ENCODE measurements around the gene PEAK1. TPM values are rescaled to one million over a fixed set of nuclear protein-coding genes. Genes with fewer than 3 reads are reported as not detected.

Gene PEAK1
- total RNA-seq, 4 donors from 2014 or later, result 78.3 to 112 (median 95.2) TPM

- Histone ChIP-seq H3K36me3 (no peaks in the 10 kb centered on the region), H3K27ac (no peak overlapping the region), H3K27me3 (no peaks in the 10 kb centered on the region), H3K4me3 (no peak overlapping the region), H3K4me1 (peaks cover 0 to 75% (median 39%) of the 10 kb centered on the region in 4 donors), H3K9me3 (no peaks in the 10 kb centered on the region)
- TF ChIP-seq, protein P1, sequence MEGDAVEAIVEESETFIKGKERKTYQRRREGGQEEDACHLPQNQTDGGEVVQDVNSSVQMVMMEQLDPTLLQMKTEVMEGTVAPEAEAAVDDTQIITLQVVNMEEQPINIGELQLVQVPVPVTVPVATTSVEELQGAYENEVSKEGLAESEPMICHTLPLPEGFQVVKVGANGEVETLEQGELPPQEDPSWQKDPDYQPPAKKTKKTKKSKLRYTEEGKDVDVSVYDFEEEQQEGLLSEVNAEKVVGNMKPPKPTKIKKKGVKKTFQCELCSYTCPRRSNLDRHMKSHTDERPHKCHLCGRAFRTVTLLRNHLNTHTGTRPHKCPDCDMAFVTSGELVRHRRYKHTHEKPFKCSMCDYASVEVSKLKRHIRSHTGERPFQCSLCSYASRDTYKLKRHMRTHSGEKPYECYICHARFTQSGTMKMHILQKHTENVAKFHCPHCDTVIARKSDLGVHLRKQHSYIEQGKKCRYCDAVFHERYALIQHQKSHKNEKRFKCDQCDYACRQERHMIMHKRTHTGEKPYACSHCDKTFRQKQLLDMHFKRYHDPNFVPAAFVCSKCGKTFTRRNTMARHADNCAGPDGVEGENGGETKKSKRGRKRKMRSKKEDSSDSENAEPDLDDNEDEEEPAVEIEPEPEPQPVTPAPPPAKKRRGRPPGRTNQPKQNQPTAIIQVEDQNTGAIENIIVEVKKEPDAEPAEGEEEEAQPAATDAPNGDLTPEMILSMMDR (IDR thresholded peaks at IDR 0.05), result no peak
- TF ChIP-seq EP300 (IDR thresholded peaks at IDR 0.05), result no peak
- no peak for TF ChIP-seq POLR2A (IDR thresholded peaks at IDR 0.05)
- 84 to 94% methylated on average over 2 of the region's 2 CpGs for WGBS, 2 donors
- DNase-seq (ENCODE audit: low spot score in 2 of 2), result no peak
These were observed 355.8 kb downstream of the PEAK1 start for GRCh38 chr15:77064063-77064462.

DNA sequence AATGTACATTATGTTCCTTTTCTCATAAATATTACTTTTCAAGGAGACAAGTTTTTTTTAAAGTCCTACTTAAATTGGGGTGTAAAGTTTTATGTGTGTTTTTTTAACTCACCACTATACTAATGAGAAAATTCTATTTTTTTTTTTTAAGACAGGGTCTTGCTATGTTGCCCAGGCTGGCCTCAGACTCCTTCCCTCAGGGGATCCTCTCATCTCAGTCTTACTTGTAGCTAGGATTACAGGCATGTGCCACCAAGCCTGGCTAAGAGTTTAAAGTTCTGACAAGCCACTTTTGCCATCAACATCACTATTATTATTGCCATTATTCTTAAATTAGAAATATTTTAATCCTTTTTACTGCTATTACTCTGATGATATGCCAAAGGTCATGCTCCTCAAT is 356.7 kb downstream of the PEAK1 start:
- no peak for DNase-seq (ENCODE audit: low spot score in 2 of 2)
- Histone ChIP-seq H3K9me3 (no peaks in the 10 kb centered on the region), H3K4me1 (peaks cover 0 to 74% (median 35%) of the 10 kb centered on the region in 4 donors), H3K27ac (no peak overlapping the region), H3K27me3 (no peaks in the 10 kb centered on the region), H3K36me3 (no peaks in the 10 kb centered on the region), H3K4me3 (no peak overlapping the region)
- TF ChIP-seq POLR2A (IDR thresholded peaks at IDR 0.05), result no peak
- no peak for TF ChIP-seq EP300 (IDR thresholded peaks at IDR 0.05)
- TF ChIP-seq, protein P1 (IDR thresholded peaks at IDR 0.05), result no peak

- Histone ChIP-seq H3K36me3 (no peaks in the 10 kb centered on the region), H3K27ac (peak overlapping the region in 2 of 4 donors; percentile 6 to 42), H3K9me3 (no peaks in the 10 kb centered on the region), H3K4me1 (peaks cover 0 to 72% (median 28%) of the 10 kb centered on the region in 4 donors), H3K27me3 (no peaks in the 10 kb centered on the region), H3K4me3 (no peak overlapping the region)
- DNase-seq (ENCODE audit: low spot score in 2 of 2), result no peak
- TF ChIP-seq EP300 (IDR thresholded peaks at IDR 0.05), result no peak
- TF ChIP-seq, protein P1 (IDR thresholded peaks at IDR 0.05), result no peak
- TF ChIP-seq POLR2A (IDR thresholded peaks at IDR 0.05), result no peak
These were observed 359.4 kb downstream of the PEAK1 start for GRCh38 chr15:77060546-77060945.

DNA sequence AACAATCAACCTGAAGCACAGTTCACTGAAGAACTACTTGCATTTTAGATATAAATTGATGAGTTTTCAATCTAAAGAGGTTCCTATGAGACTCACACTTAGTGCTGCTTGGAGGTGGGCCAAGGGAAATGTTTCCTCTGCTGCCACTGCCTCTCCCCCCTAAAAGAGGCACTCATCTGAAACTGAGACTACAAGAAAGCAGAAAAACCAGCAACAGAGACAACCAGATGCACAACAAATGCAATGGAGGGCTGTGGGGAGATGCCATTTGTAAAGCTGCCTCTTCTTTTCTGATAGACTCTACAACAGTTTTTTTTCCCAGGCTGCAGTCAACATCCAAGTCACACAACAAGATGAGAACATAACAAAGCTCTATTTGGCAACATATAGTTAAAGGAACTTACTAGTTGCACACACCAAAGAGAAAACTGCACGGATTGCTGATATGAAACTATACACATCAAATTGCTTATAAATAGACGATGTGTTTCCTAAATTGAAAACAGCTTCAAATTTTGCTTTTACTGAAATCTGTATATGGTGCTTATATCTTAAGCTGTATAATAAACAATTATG is 360.0 kb downstream of the PEAK1 start:
- H3K36me3 ChIP-seq, result no peaks in the 10 kb centered on the region
- H3K4me1 ChIP-seq, result peaks cover 0 to 72% (median 28%) of the 10 kb centered on the region in 4 donors
- H3K27me3 ChIP-seq, result no peaks in the 10 kb centered on the region
- H3K27ac ChIP-seq, result peak overlapping the region in 1 of 4 donors; percentile 6
- no peaks in the 10 kb centered on the region for H3K9me3 ChIP-seq
- 15 to 17% methylated on average over 2 of the region's 2 CpGs for WGBS, 2 donors
- no peak for TF ChIP-seq EP300 (IDR thresholded peaks at IDR 0.05)
- TF ChIP-seq, protein P1 (IDR thresholded peaks at IDR 0.05), result no peak
- TF ChIP-seq POLR2A (IDR thresholded peaks at IDR 0.05), result no peak
- DNase-seq (ENCODE audit: low spot score in 2 of 2), result no peak
- H3K4me3 ChIP-seq, result no peak overlapping the region

GRCh38 chr15:77058468-77058867 is 361.4 kb downstream of the PEAK1 start:
- Histone ChIP-seq H3K27me3 (no peaks in the 10 kb centered on the region), H3K27ac (no peak overlapping the region), H3K36me3 (no peaks in the 10 kb centered on the region), H3K9me3 (no peaks in the 10 kb centered on the region), H3K4me3 (no peak overlapping the region), H3K4me1 (peaks cover 0 to 63% (median 28%) of the 10 kb centered on the region in 4 donors)
- WGBS, 2 donors, result 94 to 97% methylated on average over 4 of the region's 4 CpGs
- TF ChIP-seq, protein P1 (IDR thresholded peaks at IDR 0.05), result no peak
- TF ChIP-seq POLR2A (IDR thresholded peaks at IDR 0.05) (no peak), EP300 (IDR thresholded peaks at IDR 0.05) (no peak)
- no peak for DNase-seq (ENCODE audit: low spot score in 2 of 2)
